GM12878 (cell line): ENCODE data around the gene NEURL4. TPM values are rescaled to one million over a fixed set of nuclear protein-coding genes. Genes with fewer than 3 reads are reported as not detected.

Experiments used
- ATAC-seq: fragments of 200-7000 bp; cut with Tn5 transposase; 3 replicates; pipeline ENCODE4 v1.9.1; 2020; ENCODE audit warnings: mild to moderate bottlenecking, moderate library complexity
- BruUV-seq: library from RNA; stranded (reverse); fragments of 400-500 nt; replicated peaks from 2 replicates; lab custom pipeline; 2021; lab: Mats Ljungman, UMichigan
- CTCF ChIA-PET: fragments of 300-600 bp; sonication (Branson Sonifier 250); formaldehyde crosslinking; extraction: SDS; loops from one replicate; lab custom pipeline; 2021; ENCODE audit warnings: inconsistent platforms; lab: Yijun Ruan, JAX
- POLR2A ChIA-PET: fragments of 350-600 bp; formaldehyde crosslinking; extraction: SDS; loops from one replicate; lab custom pipeline; 2021; ENCODE audit warnings: inconsistent platforms; lab: Charles Lee
- RAD21 ChIA-PET: fragments of 300-600 bp; sonication (Branson Sonifier 250); formaldehyde crosslinking; loops from one replicate; lab custom pipeline; 2023; ENCODE audit warnings: antibody characterized with exemption; ENCODE audit not compliant: unreplicated experiment; lab: Charles Lee
- SMC1A ChIA-PET: fragments of 300-600 bp; sonication (Branson Sonifier 250); formaldehyde crosslinking; loops from one replicate; lab custom pipeline; 2023; ENCODE audit not compliant: unreplicated experiment, uncharacterized antibody; lab: Charles Lee
- DNase-seq: peaks from one replicate; pipeline ENCODE4 v3.0.0-alpha.2; 2011; ENCODE audit warnings: low read depth, low spot score
- FAIRE-seq: peaks from 3 replicates; lab custom pipeline; 2011; peaks lifted over from hg19 to GRCh38; lab: Jason Lieb, UNC
- H2AFZ ChIP-seq: 2 replicates; pipeline ENCODE4 v1.6.0; 2011; ENCODE audit warnings: low read depth, low read length, control low read depth; ENCODE audit not compliant: control insufficient read depth
- H3K27ac ChIP-seq: 2 replicates; pipeline ENCODE4 v1.5.1; 2011; ENCODE audit warnings: control low read depth; ENCODE audit not compliant: control insufficient read depth, insufficient read depth
- H3K27me3 ChIP-seq, 2 experiments: replicated peaks in 1 of 2; 2 replicates each; pipeline versions ENCODE4 v1.6.0 to v1.6.1; 2011; ENCODE audit warnings: low read length in 1 of 2; ENCODE audit not compliant: control insufficient read depth in 2 of 2, insufficient read depth in 2 of 2
- H3K36me3 ChIP-seq, 2 experiments: 2 replicates each; pipeline ENCODE4 v1.5.1; 2011; ENCODE audit warnings: low read length in 1 of 2; ENCODE audit not compliant: control insufficient read depth in 2 of 2, insufficient read depth in 2 of 2
- H3K4me1 ChIP-seq: 2 replicates; pipeline ENCODE4 v1.6.1; 2011; ENCODE audit warnings: mild to moderate bottlenecking, low read length, moderate library complexity, mixed read lengths; ENCODE audit not compliant: control insufficient read depth, insufficient read depth
- H3K4me2 ChIP-seq: 2 replicates; pipeline ENCODE4 v1.6.0; 2011; ENCODE audit warnings: control low read depth; ENCODE audit not compliant: control insufficient read depth, insufficient read depth
- H3K4me3 ChIP-seq: fragments of 200-600 bp; sonication (generic); 2 replicates; pipeline ENCODE4 v1.5.1; 2016
- H3K79me2 ChIP-seq: 2 replicates; pipeline ENCODE4 v1.6.0; 2011; ENCODE audit warnings: low read length; ENCODE audit not compliant: control insufficient read depth, insufficient read depth
- H3K9ac ChIP-seq: 2 replicates; pipeline ENCODE4 v1.8.0; 2011; ENCODE audit warnings: low read length, control low read depth, mixed read lengths; ENCODE audit not compliant: control insufficient read depth, insufficient read depth
- H3K9me3 ChIP-seq: replicated peaks from 3 replicates; pipeline ENCODE4 v1.5.1; 2011; ENCODE audit warnings: mild to moderate bottlenecking, low read length; ENCODE audit not compliant: control insufficient read depth, insufficient read depth
- H4K20me1 ChIP-seq: 2 replicates; pipeline ENCODE4 v1.6.0; 2011; ENCODE audit not compliant: control insufficient read depth, insufficient read depth
- CUX1 ChIP-seq: IDR thresholded peaks from 2 replicates; pipeline ENCODE4 v1.6.1; 2012; ENCODE audit warnings: improper control_type of control experiment, low read depth, low read length; ENCODE audit not compliant: insufficient replicate concordance
- HCFC1 ChIP-seq: fragments of 150-350 bp; IDR thresholded peaks from 2 replicates; pipeline ENCODE4 v1.6.1; 2014; ENCODE audit warnings: low read length
- RAD51 ChIP-seq: fragments of 450-650 bp; IDR thresholded peaks from 2 replicates; pipeline ENCODE4 v1.6.1; 2016; ENCODE audit warnings: moderate library complexity, mild to moderate bottlenecking, inconsistent platforms
- SREBF1 ChIP-seq: IDR thresholded peaks from 2 replicates; pipeline ENCODE4 v1.6.1; 2012; ENCODE audit warnings: mild to moderate bottlenecking, low read length
- TAF1 ChIP-seq: IDR thresholded peaks from 2 replicates; pipeline ENCODE4 v1.6.1; 2011; ENCODE audit warnings: mild to moderate bottlenecking, low read depth, low read length, borderline replicate concordance
- ZBTB4 ChIP-seq: fragments of 450-650 bp; formaldehyde crosslinking; IDR thresholded peaks from 2 replicates; pipeline ENCODE4 v1.4.0; 2022; ENCODE audit warnings: mild to moderate bottlenecking, moderate library complexity
- ZBTB40 ChIP-seq: fragments of 450-650 bp; IDR thresholded peaks from 2 replicates; pipeline ENCODE4 v1.6.1; 2016; ENCODE audit warnings: mild to moderate bottlenecking, moderate library complexity, borderline replicate concordance
- ZSCAN29 ChIP-seq: fragments of 450-650 bp; IDR thresholded peaks from 2 replicates; pipeline ENCODE4 v1.6.1; 2017; ENCODE audit warnings: mild to moderate bottlenecking, moderate library complexity
- ZZZ3 ChIP-seq: IDR thresholded peaks from 2 replicates; pipeline ENCODE4 v1.6.1; 2011; ENCODE audit warnings: low read depth; ENCODE audit not compliant: control insufficient read depth, insufficient read length
- WGBS: methylation state at CpG from one replicate; pipeline ENCODE4 v1.1.6; 2016; ENCODE audit warnings: low lambda C conversion rate; ENCODE audit not compliant: insufficient replicate concordance, insufficient coverage; ENCODE audit errors: missing lambda C conversion rate; 5-methylcytosine and 5-hydroxymethylcytosine counted together
- in situ Hi-C: fragments of 300-500 bp; cut with MboI; formaldehyde crosslinking; loops from 9 replicates; pipeline ENCODE4 v1.14.3; 2018; ENCODE audit warnings: mixed read lengths
- intact Hi-C: fragments of 100-400 bp; cut with micrococcal nuclease; formaldehyde crosslinking; loops from one replicate; pipeline ENCODE4 v1.14.2; 2022; ENCODE audit not compliant: unreplicated experiment
- polyA plus RNA-seq, 11 experiments: library from polyadenylated mRNA; depleted of rRNA in 4 of 11; unstranded in 6 of 11; stranded (reverse) in 5 of 11; fragments of >200 nt; fragmentation: Nextera tagmentation in 4 of 11; fragmentation: Illumina TruSeq in 1 of 11; extraction: Ambion mirVana in 4 of 11; extraction: Trizol in 1 of 11; gene quantifications; 1 replicate in 1 of 11; 2 replicates in 10 of 11; pipeline versions ENCODE4 v1.2.1 to v1.2.3, GENCODE V29; 2011 to 2016; ENCODE audit warnings: inconsistent platforms in 2 of 11, missing spikeins in 2 of 11, low read depth in 1 of 11
- total RNA-seq, 4 experiments: library from RNA; depleted of rRNA in 3 of 4; stranded (reverse); fragments of >200 nt in 3 of 4; fragmentation: Illumina TruSeq in 1 of 4; extraction: Trizol in 1 of 4; gene quantifications; 2 replicates each; pipeline versions ENCODE4 v1.2.1 to v1.2.3, GENCODE V29; 2013 to 2021

NEURL4 gene
- total and polyA plus RNA-seq, 10 of the 15 experiments (the other 5 are each of a cell fraction or from before 2014, with no cell fraction given), result 0.03 to 41.9 (median 10.0) TPM

GRCh38 chr17:7329997-7330637 is 982 bp upstream of the NEURL4 start:
- ChIA-PET RAD21 (interaction anchor here (0.8 to 2.4 kb wide), 13 partner anchors 15 to 357 kb away, joined by 3 to 11 read pairs (median 5); partner anchors contain the start of genes ACADVL, DLG4, GPS2 and SENP3), SMC1A (interaction anchor here (0.6 to 2.3 kb wide), 12 partner anchors 8 to 357 kb away, joined by 3 to 18 read pairs (median 4); partner anchors contain the start of genes ACADVL, ACAP1, DLG4 and GPS2), CTCF (interaction anchor here (0.7 to 7.9 kb wide), 11 partner anchors 8 to 231 kb away, joined by 3 to 49 read pairs (median 3); partner anchors contain the start of genes GPS2, KCTD11 and SLC2A4), POLR2A (interaction anchor here (0.6 to 2.3 kb wide), 19 partner anchors 10 to 357 kb away, joined by 3 to 31 read pairs (median 6); partner anchors contain the start of genes GABARAP, TMEM256 and TP53)
- Histone ChIP-seq H3K4me1 (peaks cover 31% of the 10 kb centered on the region), H3K9me3 (no peaks in the 10 kb centered on the region), H2AFZ (peak overlapping the region; percentile 99), H3K27ac (peak overlapping the region; percentile 94), H3K4me3 (peak overlapping the region; percentile 99), H3K9ac (peak overlapping the region; percentile 82), H3K27me3 (no peaks in the 10 kb centered on the region), H3K79me2 (peaks cover 17% of the 10 kb centered on the region), H3K36me3 (no peaks in the 10 kb centered on the region), H4K20me1 (no peaks in the 10 kb centered on the region), H3K4me2 (peak overlapping the region; percentile 97)
- intact Hi-C loops (loop anchor here (2.0 kb wide), 1 partner anchor 23 kb away; the partner anchor contains the start of gene EIF5A), in situ Hi-C loops (no loop called here)
- ATAC-seq, result peak; percentile 76
- WGBS, result 1% methylated on average over 23 of the region's 34 CpGs
- no TSS peak for BruUV-seq
- FAIRE-seq, result no peak
- no peak for DNase-seq
- TF ChIP-seq HCFC1, result no peak
- TF ChIP-seq TAF1, result no peak; the same call in 1 of the 2 replicates
- TF ChIP-seq ZBTB40, result no peak
- TF ChIP-seq SREBF1, result no peak
- TF ChIP-seq CUX1, result no peak
- no peak for TF ChIP-seq RAD51
- TF ChIP-seq ZSCAN29, result no peak
- no peak for TF ChIP-seq ZZZ3
- TF ChIP-seq ZBTB4, result no peak
